Panc1 (cell line): ENCODE data around the gene TTC28. TPM values are rescaled to one million over a fixed set of nuclear protein-coding genes. Genes with fewer than 3 reads are reported as not detected.
"Not testable (repeated sequence)": the region's sequence is repeated elsewhere in the genome, so short reads cannot be mapped to it uniquely, and the experiment has no call there.

Source experiments
- ATAC-seq: fragments of 200-7000 bp; cut with Tn5 transposase; 2 replicates; pipeline ENCODE4 v1.9.1; 2020; ENCODE audit warnings: mild to moderate bottlenecking, moderate library complexity
- BruUV-seq: library from RNA; stranded (reverse); fragments of 400-500 nt; replicated peaks from 2 replicates; lab custom pipeline; 2021; lab: Mats Ljungman, UMichigan
- CTCF ChIA-PET: fragments of 300-600 bp; sonication (Branson Sonifier 250); formaldehyde crosslinking; loops from one replicate; lab custom pipeline; 2022; ENCODE audit warnings: antibody characterized with exemption; lab: Charles Lee
- POLR2A ChIA-PET: fragments of 300-600 bp; sonication (Branson Sonifier 250); formaldehyde crosslinking; loops from one replicate; lab custom pipeline; 2022; ENCODE audit warnings: antibody characterized with exemption; lab: Charles Lee
- DNase-seq: peaks from one replicate; pipeline ENCODE4 v3.0.0-alpha.2; 2010; ENCODE audit warnings: low read depth, low spot score
- H3K27ac ChIP-seq: 2 replicates; pipeline ENCODE4 v1.5.1; 2011; ENCODE audit warnings: mild to moderate bottlenecking, low read length, inconsistent platforms
- H3K27me3 ChIP-seq: fragments of 200-500 bp; sonication (Bioruptor generic); 2 replicates; pipeline ENCODE4 v1.6.0; 2014; ENCODE audit warnings: low read length, inconsistent platforms; ENCODE audit not compliant: control insufficient read depth, insufficient read depth
- H3K36me3 ChIP-seq: fragments of 200-500 bp; sonication (Bioruptor generic); 2 replicates; pipeline ENCODE4 v1.5.1; 2014; ENCODE audit warnings: inconsistent platforms, mild to moderate bottlenecking, low read length, moderate library complexity; ENCODE audit not compliant: control insufficient read depth, insufficient read depth
- H3K4me1 ChIP-seq: 2 replicates; pipeline ENCODE4 v1.5.1; 2011; ENCODE audit warnings: inconsistent platforms, mild to moderate bottlenecking, low read length, moderate library complexity; ENCODE audit not compliant: control insufficient read depth, insufficient read depth
- H3K4me3 ChIP-seq, 2 experiments: 2 replicates each; pipeline ENCODE4 v1.5.1; 2011 to 2012; ENCODE audit warnings: low read depth in 2 of 2, low read length in 2 of 2, mild to moderate bottlenecking in 2 of 2, inconsistent platforms in 1 of 2, moderate library complexity in 1 of 2
- H3K9me3 ChIP-seq: fragments of 200-500 bp; sonication (Bioruptor generic); 2 replicates; pipeline ENCODE4 v1.5.1; 2014; ENCODE audit warnings: low read depth, mild to moderate bottlenecking, inconsistent platforms, low read length, moderate library complexity; ENCODE audit not compliant: control insufficient read depth, insufficient read depth
- POLR2AphosphoS5 ChIP-seq: IDR thresholded peaks from 2 replicates; pipeline ENCODE4 v1.6.1; 2012; ENCODE audit warnings: mild to moderate bottlenecking, low read depth, low read length, moderate library complexity
- SIN3A ChIP-seq: IDR thresholded peaks from 2 replicates; pipeline ENCODE4 v1.6.1; 2012; ENCODE audit warnings: low read depth, mild to moderate bottlenecking, low read length, moderate library complexity, borderline replicate concordance; ENCODE audit not compliant: insufficient read depth
- TCF7L2 ChIP-seq: IDR thresholded peaks from 2 replicates; pipeline ENCODE4 v1.6.1; 2011; ENCODE audit warnings: mild to moderate bottlenecking, low read depth, low read length, inconsistent platforms
- in situ Hi-C: cut with HindIII; loops from 2 replicates; pipeline ENCODE4 v1.10.0; 2016; ENCODE audit warnings: low sequenced_read_pairs, low pct_unique_long_range_greater_than_20kb
- intact Hi-C: fragments of 100-400 bp; cut with micrococcal nuclease; formaldehyde crosslinking; loops from one replicate; pipeline ENCODE4 v1.10.0; 2022; ENCODE audit not compliant: unreplicated experiment
- total RNA-seq: library from RNA; stranded (reverse); gene quantifications from one replicate; pipeline ENCODE4 v1.2.1, GENCODE V29; 2021; ENCODE audit not compliant: unreplicated experiment
- TF ChIP-seq, protein P1 (sequence below): fragments of 450-650 bp; IDR thresholded peaks from 2 replicates; pipeline ENCODE4 v1.5.1; 2017; ENCODE audit warnings: mild to moderate bottlenecking
- TF ChIP-seq, protein P2 (sequence below), 2 experiments: IDR thresholded peaks; 2 replicates each; pipeline ENCODE4 v1.6.1; 2011 to 2012; ENCODE audit warnings: low read depth in 2 of 2, control low read depth in 1 of 2, low read length in 1 of 2, mild to moderate bottlenecking in 1 of 2, moderate library complexity in 1 of 2; ENCODE audit not compliant: insufficient read depth in 1 of 2

TTC28 gene
- total RNA-seq, 1 experiment from 2014 or later: 24.8 TPM

DNA sequence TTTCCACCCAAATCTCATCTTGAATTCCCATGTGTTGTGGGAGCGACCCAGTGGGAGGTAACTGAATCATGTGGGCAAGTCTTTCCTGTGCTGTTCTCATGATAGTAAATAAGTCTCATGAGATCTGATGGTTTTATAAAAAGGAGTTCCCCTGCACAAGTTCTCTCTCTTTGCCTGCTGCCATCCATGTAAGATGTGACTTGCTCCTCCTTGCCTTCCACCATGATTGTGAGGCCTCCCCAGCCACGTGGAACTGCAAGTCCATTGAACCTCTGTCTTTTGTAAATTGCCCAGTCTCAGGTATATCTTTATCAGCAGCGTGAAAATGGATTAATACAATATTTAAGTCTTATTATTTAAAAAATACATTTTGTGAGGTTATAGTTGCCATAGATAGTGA, 315.5 kb downstream of the TTC28 start:
- H3K9me3 ChIP-seq, H3K4me3 ChIP-seq, ATAC-seq, H3K27me3 ChIP-seq, H3K27ac ChIP-seq, POLR2A ChIA-PET, CTCF ChIA-PET, BruUV-seq, in situ Hi-C loops, intact Hi-C loops, DNase-seq, H3K36me3 ChIP-seq, H3K4me1 ChIP-seq: not testable (repeated sequence)

- in situ Hi-C loops (no loop called here), intact Hi-C loops (no loop called here)
- DNase-seq: no peak
- Histone ChIP-seq H3K27ac (no peak overlapping the region), H3K4me3 (no peak overlapping the region), H3K9me3 (no peaks in the 10 kb centered on the region), H3K36me3 (no peaks in the 10 kb centered on the region), H3K27me3 (no peaks in the 10 kb centered on the region), H3K4me1 (no peaks in the 10 kb centered on the region)
- TF ChIP-seq, protein P1, sequence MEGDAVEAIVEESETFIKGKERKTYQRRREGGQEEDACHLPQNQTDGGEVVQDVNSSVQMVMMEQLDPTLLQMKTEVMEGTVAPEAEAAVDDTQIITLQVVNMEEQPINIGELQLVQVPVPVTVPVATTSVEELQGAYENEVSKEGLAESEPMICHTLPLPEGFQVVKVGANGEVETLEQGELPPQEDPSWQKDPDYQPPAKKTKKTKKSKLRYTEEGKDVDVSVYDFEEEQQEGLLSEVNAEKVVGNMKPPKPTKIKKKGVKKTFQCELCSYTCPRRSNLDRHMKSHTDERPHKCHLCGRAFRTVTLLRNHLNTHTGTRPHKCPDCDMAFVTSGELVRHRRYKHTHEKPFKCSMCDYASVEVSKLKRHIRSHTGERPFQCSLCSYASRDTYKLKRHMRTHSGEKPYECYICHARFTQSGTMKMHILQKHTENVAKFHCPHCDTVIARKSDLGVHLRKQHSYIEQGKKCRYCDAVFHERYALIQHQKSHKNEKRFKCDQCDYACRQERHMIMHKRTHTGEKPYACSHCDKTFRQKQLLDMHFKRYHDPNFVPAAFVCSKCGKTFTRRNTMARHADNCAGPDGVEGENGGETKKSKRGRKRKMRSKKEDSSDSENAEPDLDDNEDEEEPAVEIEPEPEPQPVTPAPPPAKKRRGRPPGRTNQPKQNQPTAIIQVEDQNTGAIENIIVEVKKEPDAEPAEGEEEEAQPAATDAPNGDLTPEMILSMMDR: no peak
- TF ChIP-seq, protein P2, sequence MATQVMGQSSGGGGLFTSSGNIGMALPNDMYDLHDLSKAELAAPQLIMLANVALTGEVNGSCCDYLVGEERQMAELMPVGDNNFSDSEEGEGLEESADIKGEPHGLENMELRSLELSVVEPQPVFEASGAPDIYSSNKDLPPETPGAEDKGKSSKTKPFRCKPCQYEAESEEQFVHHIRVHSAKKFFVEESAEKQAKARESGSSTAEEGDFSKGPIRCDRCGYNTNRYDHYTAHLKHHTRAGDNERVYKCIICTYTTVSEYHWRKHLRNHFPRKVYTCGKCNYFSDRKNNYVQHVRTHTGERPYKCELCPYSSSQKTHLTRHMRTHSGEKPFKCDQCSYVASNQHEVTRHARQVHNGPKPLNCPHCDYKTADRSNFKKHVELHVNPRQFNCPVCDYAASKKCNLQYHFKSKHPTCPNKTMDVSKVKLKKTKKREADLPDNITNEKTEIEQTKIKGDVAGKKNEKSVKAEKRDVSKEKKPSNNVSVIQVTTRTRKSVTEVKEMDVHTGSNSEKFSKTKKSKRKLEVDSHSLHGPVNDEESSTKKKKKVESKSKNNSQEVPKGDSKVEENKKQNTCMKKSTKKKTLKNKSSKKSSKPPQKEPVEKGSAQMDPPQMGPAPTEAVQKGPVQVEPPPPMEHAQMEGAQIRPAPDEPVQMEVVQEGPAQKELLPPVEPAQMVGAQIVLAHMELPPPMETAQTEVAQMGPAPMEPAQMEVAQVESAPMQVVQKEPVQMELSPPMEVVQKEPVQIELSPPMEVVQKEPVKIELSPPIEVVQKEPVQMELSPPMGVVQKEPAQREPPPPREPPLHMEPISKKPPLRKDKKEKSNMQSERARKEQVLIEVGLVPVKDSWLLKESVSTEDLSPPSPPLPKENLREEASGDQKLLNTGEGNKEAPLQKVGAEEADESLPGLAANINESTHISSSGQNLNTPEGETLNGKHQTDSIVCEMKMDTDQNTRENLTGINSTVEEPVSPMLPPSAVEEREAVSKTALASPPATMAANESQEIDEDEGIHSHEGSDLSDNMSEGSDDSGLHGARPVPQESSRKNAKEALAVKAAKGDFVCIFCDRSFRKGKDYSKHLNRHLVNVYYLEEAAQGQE (IDR thresholded peaks at IDR 0.05; ENCODE audit: insufficient read depth in 1 of 2, low read depth in 2 of 2, low read length in 1 of 2): no peak
- TF ChIP-seq TCF7L2 (no peak), POLR2AphosphoS5 (no peak), SIN3A (no peak)
- no peak for ATAC-seq
- CTCF ChIA-PET: no interaction called here
- BruUV-seq: no TSS peak
- POLR2A ChIA-PET: no interaction called here
These were observed 318.7 kb downstream of the TTC28 start for GRCh38 chr22:28360939-28361338.

- intact Hi-C loops: no loop called here
- TF ChIP-seq TCF7L2: no peak
- TF ChIP-seq SIN3A: no peak
- TF ChIP-seq, protein P2 (IDR thresholded peaks at IDR 0.05; ENCODE audit: insufficient read depth in 1 of 2, low read depth in 2 of 2, low read length in 1 of 2): no peak
- TF ChIP-seq, protein P1: no peak
- no peak for TF ChIP-seq POLR2AphosphoS5
- CTCF ChIA-PET: no interaction called here
These were observed 321.3 kb downstream of the TTC28 start for GRCh38 chr22:28358312-28358711.

More at GRCh38 chr22:28358312-28358711, 321.3 kb downstream of the TTC28 start:
- DNase-seq (no peak), ATAC-seq (no peak)
- Histone ChIP-seq H3K27me3 (no peaks in the 10 kb centered on the region), H3K9me3 (no peaks in the 10 kb centered on the region), H3K4me3 (no peak overlapping the region), H3K36me3 (no peaks in the 10 kb centered on the region), H3K27ac (no peak overlapping the region), H3K4me1 (no peaks in the 10 kb centered on the region)
- POLR2A ChIA-PET: no interaction called here
- no TSS peak for BruUV-seq
- in situ Hi-C loops: no loop called here
